Gastroesophageal sphincter (tissue), 3 donors: ENCODE data around the gene CHTF8.

Source experiments
- EP300 ChIP-seq: sonication (generic); formaldehyde crosslinking; IDR thresholded peaks from one replicate; pipeline ENCODE4 v1.6.1; 2017; ENCODE audit warnings: antibody characterized with exemption, mild to moderate bottlenecking
- POLR2A ChIP-seq, 2 donors: fragments of 450-650 bp; IDR thresholded peaks; one replicate each; pipeline ENCODE4 v1.6.1; 2017; ENCODE audit warnings: antibody characterized with exemption in 2 of 2, mild to moderate bottlenecking in 2 of 2, moderate library complexity in 1 of 2
- POLR2AphosphoS5 ChIP-seq: sonication (generic); formaldehyde crosslinking; IDR thresholded peaks from one replicate; pipeline ENCODE4 v1.6.1; 2017; ENCODE audit warnings: antibody characterized with exemption
- TF ChIP-seq, protein P1 (sequence below), 4 experiments: fragments of 200-600 bp in 2 of 4; fragments of 450-650 bp in 2 of 4; sonication (generic) in 1 of 4; IDR thresholded peaks; one replicate each; pipeline ENCODE4 v1.5.1; 2017 to 2019; ENCODE audit warnings: antibody characterized with exemption in 4 of 4, mild to moderate bottlenecking in 2 of 4, moderate library complexity in 2 of 4

DNA sequence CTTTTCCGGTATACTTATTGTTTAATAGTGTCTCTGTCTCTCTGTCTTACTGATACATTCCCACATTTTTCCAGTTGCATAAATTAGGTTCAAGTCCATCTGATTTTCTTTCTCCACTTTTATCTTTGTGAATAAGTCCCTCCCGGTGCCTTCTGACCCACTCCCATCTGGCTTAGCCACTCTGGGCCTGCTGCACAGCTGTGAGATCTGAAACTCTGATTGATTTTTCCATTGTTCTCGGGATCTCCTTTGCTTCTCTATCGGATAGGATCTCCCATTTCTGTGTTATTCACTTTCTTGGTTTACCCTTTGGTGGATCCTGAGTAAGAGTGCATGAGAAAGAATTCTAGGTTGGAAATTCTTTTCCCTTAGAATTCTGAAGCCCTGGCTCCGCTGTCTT is 8.6 kb upstream of the CHTF8 start:
- TF ChIP-seq, protein P1, sequence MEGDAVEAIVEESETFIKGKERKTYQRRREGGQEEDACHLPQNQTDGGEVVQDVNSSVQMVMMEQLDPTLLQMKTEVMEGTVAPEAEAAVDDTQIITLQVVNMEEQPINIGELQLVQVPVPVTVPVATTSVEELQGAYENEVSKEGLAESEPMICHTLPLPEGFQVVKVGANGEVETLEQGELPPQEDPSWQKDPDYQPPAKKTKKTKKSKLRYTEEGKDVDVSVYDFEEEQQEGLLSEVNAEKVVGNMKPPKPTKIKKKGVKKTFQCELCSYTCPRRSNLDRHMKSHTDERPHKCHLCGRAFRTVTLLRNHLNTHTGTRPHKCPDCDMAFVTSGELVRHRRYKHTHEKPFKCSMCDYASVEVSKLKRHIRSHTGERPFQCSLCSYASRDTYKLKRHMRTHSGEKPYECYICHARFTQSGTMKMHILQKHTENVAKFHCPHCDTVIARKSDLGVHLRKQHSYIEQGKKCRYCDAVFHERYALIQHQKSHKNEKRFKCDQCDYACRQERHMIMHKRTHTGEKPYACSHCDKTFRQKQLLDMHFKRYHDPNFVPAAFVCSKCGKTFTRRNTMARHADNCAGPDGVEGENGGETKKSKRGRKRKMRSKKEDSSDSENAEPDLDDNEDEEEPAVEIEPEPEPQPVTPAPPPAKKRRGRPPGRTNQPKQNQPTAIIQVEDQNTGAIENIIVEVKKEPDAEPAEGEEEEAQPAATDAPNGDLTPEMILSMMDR (IDR thresholded peaks at IDR 0.05) = no peak
- TF ChIP-seq EP300 (no peak), POLR2A (IDR thresholded peaks at IDR 0.05) (no peak), POLR2AphosphoS5 (no peak)
